Measurements from ENCODE around the gene ADAM19. TPM values are rescaled to one million over a fixed set of nuclear protein-coding genes. Genes with fewer than 3 reads are reported as not detected.
A peak's percentile ranks its signal among the peaks of the same experiment; 100 is the strongest.

Gene ADAM19, protein sequence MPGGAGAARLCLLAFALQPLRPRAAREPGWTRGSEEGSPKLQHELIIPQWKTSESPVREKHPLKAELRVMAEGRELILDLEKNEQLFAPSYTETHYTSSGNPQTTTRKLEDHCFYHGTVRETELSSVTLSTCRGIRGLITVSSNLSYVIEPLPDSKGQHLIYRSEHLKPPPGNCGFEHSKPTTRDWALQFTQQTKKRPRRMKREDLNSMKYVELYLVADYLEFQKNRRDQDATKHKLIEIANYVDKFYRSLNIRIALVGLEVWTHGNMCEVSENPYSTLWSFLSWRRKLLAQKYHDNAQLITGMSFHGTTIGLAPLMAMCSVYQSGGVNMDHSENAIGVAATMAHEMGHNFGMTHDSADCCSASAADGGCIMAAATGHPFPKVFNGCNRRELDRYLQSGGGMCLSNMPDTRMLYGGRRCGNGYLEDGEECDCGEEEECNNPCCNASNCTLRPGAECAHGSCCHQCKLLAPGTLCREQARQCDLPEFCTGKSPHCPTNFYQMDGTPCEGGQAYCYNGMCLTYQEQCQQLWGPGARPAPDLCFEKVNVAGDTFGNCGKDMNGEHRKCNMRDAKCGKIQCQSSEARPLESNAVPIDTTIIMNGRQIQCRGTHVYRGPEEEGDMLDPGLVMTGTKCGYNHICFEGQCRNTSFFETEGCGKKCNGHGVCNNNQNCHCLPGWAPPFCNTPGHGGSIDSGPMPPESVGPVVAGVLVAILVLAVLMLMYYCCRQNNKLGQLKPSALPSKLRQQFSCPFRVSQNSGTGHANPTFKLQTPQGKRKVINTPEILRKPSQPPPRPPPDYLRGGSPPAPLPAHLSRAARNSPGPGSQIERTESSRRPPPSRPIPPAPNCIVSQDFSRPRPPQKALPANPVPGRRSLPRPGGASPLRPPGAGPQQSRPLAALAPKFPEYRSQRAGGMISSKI
- total RNA-seq = 4.9 TPM

DNA sequence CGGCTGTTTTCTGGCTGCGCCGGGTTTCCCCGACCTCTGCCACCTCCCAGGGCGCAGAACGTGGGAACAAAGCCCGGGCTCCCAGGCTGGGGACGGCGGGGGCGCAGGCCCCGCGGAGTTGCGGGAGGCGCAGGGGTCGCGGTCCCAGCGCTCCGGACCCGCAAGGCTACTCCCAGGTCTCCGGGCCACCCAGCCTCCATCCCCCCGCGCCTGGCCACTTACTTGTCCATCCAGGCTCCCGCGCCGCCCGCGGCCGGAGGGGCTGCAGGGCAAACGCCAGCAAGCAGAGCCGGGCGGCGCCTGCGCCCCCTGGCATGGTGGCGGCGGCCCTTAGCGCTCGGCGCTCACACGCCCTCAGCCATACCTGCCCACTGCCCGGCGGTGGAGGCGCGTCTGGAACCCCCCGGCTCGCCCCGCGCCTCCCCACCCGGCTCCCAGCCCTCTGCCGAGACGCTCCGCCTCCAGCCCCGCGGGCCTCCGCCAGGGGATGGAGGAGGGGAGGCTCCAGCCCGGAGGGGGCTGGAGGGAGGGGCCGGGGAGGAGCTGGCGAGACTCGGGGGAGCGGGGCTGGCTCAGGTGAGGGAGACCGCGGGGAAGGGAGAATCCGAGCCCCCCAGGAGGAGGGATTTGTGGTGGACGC is at the start of gene ADAM19:
Gene ADAM19, minus strand, starts transcription at position 395 of the 640 bp plus-strand sequence. Its CDS starts 79 bp downstream, at position 316.
- DNase-seq (ENCODE audit: extremely low spot score in 2 of 2) = no peak

DNA sequence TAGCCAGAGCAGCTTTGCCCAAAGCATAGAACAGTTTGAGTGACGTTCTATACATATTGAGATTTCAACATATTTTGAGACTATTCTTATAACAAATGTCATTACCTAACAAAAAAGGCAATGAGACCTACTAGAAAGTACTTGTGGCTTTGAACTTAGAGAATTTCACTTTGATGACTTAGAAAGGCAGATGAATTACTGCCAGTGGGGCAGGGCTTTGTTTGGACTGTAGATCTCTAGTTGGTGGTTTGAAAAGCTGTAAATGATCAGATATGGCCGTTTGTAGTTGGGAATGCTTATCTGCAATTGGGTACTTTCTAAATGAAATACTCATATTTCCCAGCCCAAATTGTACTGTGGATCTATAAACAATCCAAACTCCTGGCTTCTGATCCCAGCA is 48.6 kb upstream of the ADAM19 start:
- H3K4me3 ChIP-seq = no peak overlapping the region
- TF ChIP-seq POLR2AphosphoS5 (IDR thresholded peaks at IDR 0.05; ENCODE audit: insufficient read depth in 1 of 2, low read depth in 1 of 2) (no peak), POLR2A (IDR thresholded peaks at IDR 0.05) (no peak)
- TF ChIP-seq, protein P1, sequence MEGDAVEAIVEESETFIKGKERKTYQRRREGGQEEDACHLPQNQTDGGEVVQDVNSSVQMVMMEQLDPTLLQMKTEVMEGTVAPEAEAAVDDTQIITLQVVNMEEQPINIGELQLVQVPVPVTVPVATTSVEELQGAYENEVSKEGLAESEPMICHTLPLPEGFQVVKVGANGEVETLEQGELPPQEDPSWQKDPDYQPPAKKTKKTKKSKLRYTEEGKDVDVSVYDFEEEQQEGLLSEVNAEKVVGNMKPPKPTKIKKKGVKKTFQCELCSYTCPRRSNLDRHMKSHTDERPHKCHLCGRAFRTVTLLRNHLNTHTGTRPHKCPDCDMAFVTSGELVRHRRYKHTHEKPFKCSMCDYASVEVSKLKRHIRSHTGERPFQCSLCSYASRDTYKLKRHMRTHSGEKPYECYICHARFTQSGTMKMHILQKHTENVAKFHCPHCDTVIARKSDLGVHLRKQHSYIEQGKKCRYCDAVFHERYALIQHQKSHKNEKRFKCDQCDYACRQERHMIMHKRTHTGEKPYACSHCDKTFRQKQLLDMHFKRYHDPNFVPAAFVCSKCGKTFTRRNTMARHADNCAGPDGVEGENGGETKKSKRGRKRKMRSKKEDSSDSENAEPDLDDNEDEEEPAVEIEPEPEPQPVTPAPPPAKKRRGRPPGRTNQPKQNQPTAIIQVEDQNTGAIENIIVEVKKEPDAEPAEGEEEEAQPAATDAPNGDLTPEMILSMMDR (IDR thresholded peaks at IDR 0.05) = no peak
- intact Hi-C loops (cut with DNase I) = no loop called here
- no peak for DNase-seq (ENCODE audit: extremely low spot score in 2 of 2)
- H3K27ac ChIP-seq = no peak overlapping the region
- H3K27me3 ChIP-seq = no peaks in the 10 kb centered on the region
- H3K4me1 ChIP-seq = no peaks in the 10 kb centered on the region
- H3K36me3 ChIP-seq = no peaks in the 10 kb centered on the region
- no peaks in the 10 kb centered on the region for H3K9me3 ChIP-seq

More for the DNA sequence above, at the start of gene ADAM19:
- H3K9me3 ChIP-seq = no peaks in the 10 kb centered on the region
- H3K4me3 ChIP-seq = peak within 1 kb of the TSS; percentile 69 to 93
- H3K4me1 ChIP-seq = peaks cover 20% of the 10 kb centered on the region
- no peaks in the 10 kb centered on the region for H3K36me3 ChIP-seq
- TF ChIP-seq, protein P1 (IDR thresholded peaks at IDR 0.05) = peak in 1 of 3 experiments; percentile 45
- peak in 1 of 2 donors; percentile 63 for TF ChIP-seq POLR2A (IDR thresholded peaks at IDR 0.05)
- TF ChIP-seq POLR2AphosphoS5 (IDR thresholded peaks at IDR 0.05; ENCODE audit: insufficient read depth in 1 of 2, low read depth in 1 of 2) = peak in 1 of 2 donors; percentile 57
- intact Hi-C loops (cut with DNase I) = loop anchor here (5.0 kb wide), 1 partner anchor 63 kb away; no protein-coding TSS in a partner anchor
- H3K27me3 ChIP-seq = no peaks in the 10 kb centered on the region
- peak within 1 kb of the TSS; percentile 87 for H3K27ac ChIP-seq

DNA sequence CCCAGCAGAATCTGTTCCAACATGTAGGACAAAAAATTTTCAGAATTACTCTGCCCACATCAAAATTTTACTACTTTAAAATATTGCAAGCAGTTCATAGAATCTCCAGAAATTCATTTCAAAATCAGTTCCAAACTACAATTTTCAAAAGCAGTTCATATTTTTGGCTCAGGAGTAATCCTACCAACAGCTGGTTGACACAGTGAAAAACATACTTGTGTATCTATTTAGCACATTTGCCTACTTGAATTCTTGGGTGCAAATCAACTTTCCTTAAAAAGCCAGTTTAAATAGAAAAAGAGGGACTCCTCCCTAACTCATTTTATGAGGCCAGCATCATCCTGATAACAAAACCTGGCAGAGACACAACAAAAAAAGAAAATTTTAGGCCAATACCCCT is 45.2 kb upstream of the ADAM19 start:
- intact Hi-C loops (cut with DNase I) = no loop called here
- Histone ChIP-seq H3K9me3 (no peaks in the 10 kb centered on the region), H3K4me1 (no peaks in the 10 kb centered on the region), H3K27me3 (no peaks in the 10 kb centered on the region), H3K4me3 (no peak overlapping the region), H3K27ac (no peak overlapping the region), H3K36me3 (no peaks in the 10 kb centered on the region)
- DNase-seq (ENCODE audit: extremely low spot score in 2 of 2) = no peak
- no peak for TF ChIP-seq POLR2AphosphoS5 (IDR thresholded peaks at IDR 0.05; ENCODE audit: insufficient read depth in 1 of 2, low read depth in 1 of 2)
- no peak for TF ChIP-seq POLR2A (IDR thresholded peaks at IDR 0.05)
- TF ChIP-seq, protein P1 (IDR thresholded peaks at IDR 0.05) = no peak

DNA sequence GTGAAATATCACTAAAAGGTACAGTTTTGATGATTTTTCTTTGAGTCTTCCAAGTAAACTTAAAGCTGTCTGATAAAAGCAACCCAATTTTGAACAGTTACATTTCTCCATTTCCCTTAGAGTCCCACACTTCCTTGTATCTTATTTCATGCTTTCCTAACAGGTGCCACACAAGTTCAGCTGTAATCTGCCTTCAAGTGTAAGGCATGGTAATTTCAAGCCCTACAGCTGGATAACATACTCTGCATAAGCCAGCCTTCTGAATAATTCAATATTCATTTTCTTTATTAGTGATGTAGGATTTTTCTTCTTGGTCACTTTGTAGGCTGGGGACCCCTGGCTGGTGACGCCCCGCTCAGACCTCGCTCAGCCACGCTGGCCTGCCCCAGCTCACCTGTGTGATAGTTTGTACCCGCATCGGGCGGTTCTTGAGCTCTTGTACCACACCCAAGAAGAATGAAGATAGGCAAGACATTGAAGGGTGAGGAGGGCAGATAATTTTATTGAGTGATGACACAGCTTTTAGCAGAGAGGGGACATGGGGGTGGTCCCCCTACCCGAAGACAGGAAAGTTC is 42.7 kb upstream of the ADAM19 start:
- H3K4me1 ChIP-seq = no peaks in the 10 kb centered on the region
- TF ChIP-seq, protein P1 (IDR thresholded peaks at IDR 0.05) = no peak
- TF ChIP-seq POLR2A (IDR thresholded peaks at IDR 0.05) (no peak), POLR2AphosphoS5 (IDR thresholded peaks at IDR 0.05; ENCODE audit: insufficient read depth in 1 of 2, low read depth in 1 of 2) (no peak)
- no peak overlapping the region for H3K4me3 ChIP-seq
- no peaks in the 10 kb centered on the region for H3K36me3 ChIP-seq
- no peaks in the 10 kb centered on the region for H3K27me3 ChIP-seq
- intact Hi-C loops (cut with DNase I) = no loop called here
- H3K27ac ChIP-seq = no peak overlapping the region
- no peaks in the 10 kb centered on the region for H3K9me3 ChIP-seq
- DNase-seq (ENCODE audit: extremely low spot score in 2 of 2) = no peak
